Adrenal gland (tissue), 12 donors: ENCODE data around the gene GAS2L1. TPM values are rescaled to one million over a fixed set of nuclear protein-coding genes. Genes with fewer than 3 reads are reported as not detected.

Experiments used
- DNase-seq, 7 donors: peaks; one replicate each; pipeline ENCODE4 v3.0.0-alpha.2; 2019 to 2020
- H3K27ac ChIP-seq, 5 donors: fragments of 200-600 bp; sonication (generic) in 4 of 5; 1 replicate in 3 of 5; 2 replicates in 2 of 5; pipeline versions ENCODE4 v1.5.1 to v1.8.0; 2016 to 2020; ENCODE audit warnings: mild to moderate bottlenecking in 1 of 5
- H3K27me3 ChIP-seq: fragments of 200-600 bp; 2 replicates; pipeline ENCODE4 v1.8.0; 2021
- H3K36me3 ChIP-seq, 2 donors: fragments of 200-600 bp; replicated peaks in 1 of 2; 1 replicate in 1 of 2; 2 replicates in 1 of 2; pipeline versions ENCODE4 v1.5.1 to v1.8.0; 2018 to 2022
- H3K4me1 ChIP-seq, 2 donors: fragments of 200-600 bp; replicated peaks in 1 of 2; 1 replicate in 1 of 2; 2 replicates in 1 of 2; pipeline versions ENCODE4 v1.5.1 to v1.8.0; 2018 to 2021
- H3K4me3 ChIP-seq, 4 donors: fragments of 200-600 bp; sonication (generic) in 3 of 4; one replicate each; pipeline ENCODE4 v1.5.1; 2016 to 2018
- H3K9me3 ChIP-seq, 3 donors: fragments of 200-600 bp; sonication (generic) in 1 of 3; replicated peaks in 1 of 3; 1 replicate in 2 of 3; 2 replicates in 1 of 3; pipeline versions ENCODE4 v1.5.1 to v1.8.0; 2016 to 2021
- POLR2A ChIP-seq, 2 donors: fragments of 450-650 bp; IDR thresholded peaks; one replicate each; pipeline ENCODE4 v1.6.1; 2017; ENCODE audit warnings: antibody characterized with exemption in 2 of 2, mild to moderate bottlenecking in 2 of 2, moderate library complexity in 1 of 2
- WGBS, 4 donors: extraction: QIAGEN DNeasy Blood & Tissue Kit in 2 of 4; methylation state at CpG; one replicate each; pipeline versions ENCODE4 v1.1.5 to v1.1.7; 2013 to 2017; 5-methylcytosine and 5-hydroxymethylcytosine counted together
- intact Hi-C, 2 donors: fragments of 100-400 bp; cut with DNase I; formaldehyde crosslinking; loops; one replicate each; pipeline versions ENCODE4 v1.14.1 to v1.15.0; 2022 to 2023
- microRNA-seq, 3 donors: library from miRNA; unstranded; fragments of <30 nt; microRNA quantifications; one replicate each; pipeline ENCODE4, GENCODE V29; 2017 to 2020
- polyA plus RNA-seq, 3 donors: library from polyadenylated mRNA; stranded (reverse); fragments of 200-250 nt in 2 of 3; fragments of 350-450 nt in 1 of 3; fragmentation: Illumina TruSeq in 1 of 3; extraction: RNeasy Lipid Tissue Mini Kit (QIAGEN cat#74804) in 1 of 3; gene quantifications; one replicate each; pipeline ENCODE4 v1.2.3, GENCODE V29; 2013 to 2014
- small RNA-seq, 2 donors: library from RNA; depleted of rRNA; stranded (forward); fragments of <200 nt; gene quantifications; one replicate each; pipeline ENCODE3, GENCODE V24; 2016
- total RNA-seq, 9 donors: library from RNA; depleted of rRNA in 4 of 9; stranded (reverse); fragments of >200 nt in 4 of 9; fragments of 120-200 nt in 1 of 9; fragmentation: NEBNext Ultra II Directional in 1 of 9; extraction: Animal tissue kit (Norgen Biotek cat#: 25700) in 1 of 9; gene quantifications; one replicate each; pipeline versions ENCODE4 v1.1.0 to v1.2.4, GENCODE V29; 2013 to 2023
- TF ChIP-seq, protein P1 (sequence below), 6 experiments: fragments of 450-650 bp in 4 of 6; fragments of 200-600 bp in 2 of 6; sonication (generic) in 1 of 6; IDR thresholded peaks; 1 replicate in 5 of 6; 2 replicates in 1 of 6; pipeline versions ENCODE4 v1.5.1 to v1.8.0; 2016 to 2021; ENCODE audit warnings: antibody characterized with exemption in 6 of 6, mild to moderate bottlenecking in 2 of 6, moderate library complexity in 1 of 6
- donor health status: healthy with polysubstance abuse.
- donor health status: Bipolar disorder and iron deficiency.
- donor health status: DM: yes; HTN: yes; CAD: no.
- donor health status: DM: no; HTN: no; CAD: no.
- donor health status: DM: no; HTN: no; CAD: no.
- donor health status: DM: yes; HTN: yes; CAD: no.

GAS2L1 gene
- total and polyA plus RNA-seq, 12 donors, result 3.6 to 87.3 (median 40.4) TPM

DNA sequence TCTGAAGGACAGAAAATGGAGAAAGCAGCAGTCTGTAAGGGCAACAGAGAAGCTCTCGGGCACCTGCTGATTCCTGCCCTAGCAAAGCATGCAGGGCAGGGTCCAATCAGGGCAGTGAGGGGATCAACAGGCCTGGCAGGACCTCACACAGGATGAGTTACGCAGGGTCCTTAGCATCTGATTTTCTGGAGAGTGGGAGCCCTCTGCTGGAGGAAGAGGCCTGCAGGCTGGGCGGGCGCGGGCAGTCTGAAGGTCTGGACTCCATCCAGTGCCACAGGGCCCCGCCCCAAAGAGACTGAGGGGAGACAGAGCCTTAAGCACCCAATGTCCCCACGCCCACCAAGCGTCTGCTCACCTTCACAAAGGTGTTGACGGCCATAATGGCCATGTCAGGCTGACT is 53.0 kb downstream of the GAS2L1 start:
- H3K4me1 ChIP-seq, result peaks cover 0 to 12% of the 10 kb centered on the region in 2 donors
- no peak overlapping the region for H3K4me3 ChIP-seq
- H3K9me3 ChIP-seq, result no peaks in the 10 kb centered on the region
- TF ChIP-seq, protein P1, sequence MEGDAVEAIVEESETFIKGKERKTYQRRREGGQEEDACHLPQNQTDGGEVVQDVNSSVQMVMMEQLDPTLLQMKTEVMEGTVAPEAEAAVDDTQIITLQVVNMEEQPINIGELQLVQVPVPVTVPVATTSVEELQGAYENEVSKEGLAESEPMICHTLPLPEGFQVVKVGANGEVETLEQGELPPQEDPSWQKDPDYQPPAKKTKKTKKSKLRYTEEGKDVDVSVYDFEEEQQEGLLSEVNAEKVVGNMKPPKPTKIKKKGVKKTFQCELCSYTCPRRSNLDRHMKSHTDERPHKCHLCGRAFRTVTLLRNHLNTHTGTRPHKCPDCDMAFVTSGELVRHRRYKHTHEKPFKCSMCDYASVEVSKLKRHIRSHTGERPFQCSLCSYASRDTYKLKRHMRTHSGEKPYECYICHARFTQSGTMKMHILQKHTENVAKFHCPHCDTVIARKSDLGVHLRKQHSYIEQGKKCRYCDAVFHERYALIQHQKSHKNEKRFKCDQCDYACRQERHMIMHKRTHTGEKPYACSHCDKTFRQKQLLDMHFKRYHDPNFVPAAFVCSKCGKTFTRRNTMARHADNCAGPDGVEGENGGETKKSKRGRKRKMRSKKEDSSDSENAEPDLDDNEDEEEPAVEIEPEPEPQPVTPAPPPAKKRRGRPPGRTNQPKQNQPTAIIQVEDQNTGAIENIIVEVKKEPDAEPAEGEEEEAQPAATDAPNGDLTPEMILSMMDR (IDR thresholded peaks at IDR 0.05), result peak; percentile 48 to 75 (median 70)
- TF ChIP-seq POLR2A (IDR thresholded peaks at IDR 0.05), result no peak
- H3K36me3 ChIP-seq, result peaks cover 0 to 52% of the 10 kb centered on the region in 2 donors
- H3K27me3 ChIP-seq, result no peaks in the 10 kb centered on the region
- WGBS, 4 donors, result 30 to 42% (median 31%) methylated on average over 6 to 9 of the region's 9 CpGs
- no peak overlapping the region for H3K27ac ChIP-seq
- intact Hi-C loops, result no loop called here
- DNase-seq, result peak; percentile 65 to 87 (median 67)

Small RNAs within 50 kb of the gene (microRNA-seq; reads per million reads assigned to microRNA genes)
- gene MIR3653, result 24.2 to 31.3 (median 27.5) reads per million in 3 donors

Small RNAs within 50 kb of the gene (small RNA-seq; reads per million reads assigned to genes)
- gene MIR3653, result 0 reads per million in 2 donors

Other genes starting within 250 kb of the GAS2L1 start
- gene C22orf31, start 244.8 kb upstream of the GAS2L1 start, total RNA-seq, result under 1 TPM in 2 of 9 donors, not detected in 7; 0.11 to 0.43 TPM
- gene C22orf31, start 244.8 kb upstream of the GAS2L1 start, polyA plus RNA-seq, result 1 to 10 TPM in 2 of 3 donors, not detected in 1; 1.4 to 1.9 TPM
- gene KREMEN1, start 233.6 kb upstream of the GAS2L1 start, total RNA-seq, result 10 to 100 TPM in 8 of 9 donors, 1 to 10 TPM in 1; 4.3 to 58.7 (median 40.3) TPM
- gene KREMEN1, start 233.6 kb upstream of the GAS2L1 start, polyA plus RNA-seq, result 10 to 100 TPM in 2 of 3 donors, 1 to 10 TPM in 1; 9.3 to 20.2 (median 19.9) TPM
- gene EMID1, start 100.8 kb upstream of the GAS2L1 start, total RNA-seq, result 10 to 100 TPM; 12.7 to 70.9 (median 42.8) TPM
- 10 to 100 TPM in 2 of 3 donors, 1 to 10 TPM in 1; 2.5 to 36.9 (median 35.2) TPM for gene EMID1, start 100.8 kb upstream of the GAS2L1 start, polyA plus RNA-seq
- 100 to 1,000 TPM in 1 of 9 donors, 10 to 100 TPM in 8; 27.4 to 103 (median 42.4) TPM for gene RHBDD3, start 38.7 kb upstream of the GAS2L1 start, total RNA-seq
- gene RHBDD3, start 38.7 kb upstream of the GAS2L1 start, polyA plus RNA-seq, result 10 to 100 TPM; 12.2 to 76.3 (median 48.2) TPM
- gene EWSR1, start 38.4 kb upstream of the GAS2L1 start, total RNA-seq, result 100 to 1,000 TPM; 152 to 302 (median 193) TPM
- gene EWSR1, start 38.4 kb upstream of the GAS2L1 start, polyA plus RNA-seq, result 100 to 1,000 TPM; 269 to 351 (median 278) TPM
- gene RASL10A, start 9.0 kb downstream of the GAS2L1 start, total RNA-seq, result 1 to 10 TPM in 7 of 9 donors, under 1 TPM in 2; 0.33 to 3.7 (median 1.5) TPM
- 10 to 100 TPM in 1 of 3 donors, 1 to 10 TPM in 1, under 1 TPM in 1; 0.51 to 14.4 (median 9.1) TPM for gene RASL10A, start 9.0 kb downstream of the GAS2L1 start, polyA plus RNA-seq
- gene AP1B1, start 81.9 kb downstream of the GAS2L1 start, total RNA-seq, result 100 to 1,000 TPM in 8 of 9 donors, 10 to 100 TPM in 1; 59.5 to 190 (median 121) TPM
- 10 to 100 TPM; 47.6 to 69.5 (median 55.8) TPM for gene AP1B1, start 81.9 kb downstream of the GAS2L1 start, polyA plus RNA-seq
- gene RFPL1, start 131.9 kb downstream of the GAS2L1 start, total RNA-seq, result not detected
- not detected for gene RFPL1, start 131.9 kb downstream of the GAS2L1 start, polyA plus RNA-seq
- gene NEFH, start 173.6 kb downstream of the GAS2L1 start, total RNA-seq, result 10 to 100 TPM in 8 of 9 donors, 1 to 10 TPM in 1; 6.8 to 35.6 (median 21.7) TPM
- 10 to 100 TPM; 11.9 to 81.1 (median 19.5) TPM for gene NEFH, start 173.6 kb downstream of the GAS2L1 start, polyA plus RNA-seq
- 10 to 100 TPM; 13.2 to 38.4 (median 28.0) TPM for gene THOC5, start 247.1 kb downstream of the GAS2L1 start, total RNA-seq
- 10 to 100 TPM; 23.7 to 42.4 (median 24.2) TPM for gene THOC5, start 247.1 kb downstream of the GAS2L1 start, polyA plus RNA-seq